Lung (tissue), 12 donors: ENCODE data around the gene CLIC4. TPM values are rescaled to one million over a fixed set of nuclear protein-coding genes. Genes with fewer than 3 reads are reported as not detected.

Experiments
- ATAC-seq: fragments of 200-7000 bp; cut with Tn5 transposase; one replicate; pipeline ENCODE4 v1.9.1; 2020; ENCODE audit warnings: moderate number of reproducible peaks; ENCODE audit not compliant: insufficient read depth, low FRiP score
- DNase-seq, 3 donors: peaks; one replicate each; pipeline ENCODE4 v3.0.0-alpha.2; 2013 to 2017
- H3K27ac ChIP-seq, 2 donors: one replicate each; pipeline ENCODE4 v1.5.1; 2013; ENCODE audit warnings: mild to moderate bottlenecking in 2 of 2, moderate library complexity in 2 of 2, control low read depth in 1 of 2, inconsistent platforms in 1 of 2, low read depth in 1 of 2, low read length in 1 of 2
- H3K27me3 ChIP-seq, 3 donors: one replicate each; pipeline ENCODE4 v1.5.1; 2013; ENCODE audit warnings: low read length in 2 of 3; ENCODE audit not compliant: control insufficient read depth in 3 of 3, insufficient read depth in 3 of 3
- H3K36me3 ChIP-seq, 4 donors: one replicate each; pipeline ENCODE4 v1.5.1; 2013; ENCODE audit warnings: low read length in 4 of 4, mild to moderate bottlenecking in 1 of 4, moderate library complexity in 1 of 4; ENCODE audit not compliant: control insufficient read depth in 4 of 4, insufficient read depth in 4 of 4
- H3K4me1 ChIP-seq, 5 donors: one replicate each; pipeline ENCODE4 v1.5.1; 2013; ENCODE audit warnings: low read length in 5 of 5, mild to moderate bottlenecking in 2 of 5, moderate library complexity in 1 of 5; ENCODE audit not compliant: control insufficient read depth in 5 of 5, insufficient read depth in 5 of 5
- H3K4me3 ChIP-seq: one replicate; pipeline ENCODE4 v1.5.1; 2013; ENCODE audit warnings: mild to moderate bottlenecking, control low read depth, moderate library complexity
- H3K9ac ChIP-seq, 2 donors: one replicate each; pipeline ENCODE4 v1.5.1; 2013; ENCODE audit warnings: low read length in 2 of 2, control low read depth in 1 of 2; ENCODE audit not compliant: insufficient read depth in 1 of 2
- H3K9me3 ChIP-seq, 4 donors: one replicate each; pipeline ENCODE4 v1.5.1; 2013; ENCODE audit warnings: low read length in 3 of 4, mild to moderate bottlenecking in 1 of 4, moderate library complexity in 1 of 4; ENCODE audit not compliant: control insufficient read depth in 4 of 4, insufficient read depth in 3 of 4
- WGBS, 2 donors: extraction: QIAGEN DNeasy Blood & Tissue Kit; methylation state at CpG; one replicate each; pipeline ENCODE4 v1.1.7; 2013; 5-methylcytosine and 5-hydroxymethylcytosine counted together
- polyA plus RNA-seq, 2 donors: library from polyadenylated mRNA; stranded (reverse); fragments of 200-250 nt; gene quantifications; one replicate each; pipeline ENCODE4 v1.2.1, GENCODE V29; 2013
- total RNA-seq, 2 donors: library from RNA; depleted of rRNA in 1 of 2; stranded (reverse); fragments of >200 nt in 1 of 2; gene quantifications; one replicate each; pipeline ENCODE4 v1.2.1, GENCODE V29; 2014 to 2021
- TF ChIP-seq, protein P1 (sequence below): IDR thresholded peaks from 2 replicates; pipeline ENCODE4 v1.5.1; 2012; ENCODE audit warnings: mild to moderate bottlenecking; ENCODE audit errors: control extremely low read depth, extremely low read depth
- donor health status: control.
- donor health status: control.
- donor health status: Bipolar disorder and iron deficiency.
- donor health status: healthy.
- donor health status: DM: yes; HTN: yes; CAD: no.

CLIC4 gene
- total and polyA plus RNA-seq, 4 donors, result 52.0 to 236 (median 166) TPM

GRCh38 chr1:24866211-24867083 is 121.2 kb downstream of the CLIC4 start:
- no peak overlapping the region for H3K27ac ChIP-seq
- no peaks in the 10 kb centered on the region for H3K36me3 ChIP-seq
- 83 to 89% methylated on average over 17 of the region's 17 CpGs for WGBS, 2 donors
- DNase-seq (no peak), ATAC-seq (no peak)
- H3K9me3 ChIP-seq, result no peaks in the 10 kb centered on the region
- H3K27me3 ChIP-seq, result peaks cover 0 to 2% (median 0%) of the 10 kb centered on the region in 3 donors
- H3K4me3 ChIP-seq, result no peak overlapping the region
- peaks cover 0 to 24% (median 11%) of the 10 kb centered on the region in 5 donors for H3K4me1 ChIP-seq
- no peak overlapping the region for H3K9ac ChIP-seq
- TF ChIP-seq, protein P1, sequence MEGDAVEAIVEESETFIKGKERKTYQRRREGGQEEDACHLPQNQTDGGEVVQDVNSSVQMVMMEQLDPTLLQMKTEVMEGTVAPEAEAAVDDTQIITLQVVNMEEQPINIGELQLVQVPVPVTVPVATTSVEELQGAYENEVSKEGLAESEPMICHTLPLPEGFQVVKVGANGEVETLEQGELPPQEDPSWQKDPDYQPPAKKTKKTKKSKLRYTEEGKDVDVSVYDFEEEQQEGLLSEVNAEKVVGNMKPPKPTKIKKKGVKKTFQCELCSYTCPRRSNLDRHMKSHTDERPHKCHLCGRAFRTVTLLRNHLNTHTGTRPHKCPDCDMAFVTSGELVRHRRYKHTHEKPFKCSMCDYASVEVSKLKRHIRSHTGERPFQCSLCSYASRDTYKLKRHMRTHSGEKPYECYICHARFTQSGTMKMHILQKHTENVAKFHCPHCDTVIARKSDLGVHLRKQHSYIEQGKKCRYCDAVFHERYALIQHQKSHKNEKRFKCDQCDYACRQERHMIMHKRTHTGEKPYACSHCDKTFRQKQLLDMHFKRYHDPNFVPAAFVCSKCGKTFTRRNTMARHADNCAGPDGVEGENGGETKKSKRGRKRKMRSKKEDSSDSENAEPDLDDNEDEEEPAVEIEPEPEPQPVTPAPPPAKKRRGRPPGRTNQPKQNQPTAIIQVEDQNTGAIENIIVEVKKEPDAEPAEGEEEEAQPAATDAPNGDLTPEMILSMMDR, result no peak

GRCh38 chr1:24867084-24867870 is 122.0 kb downstream of the CLIC4 start:
- H3K9ac ChIP-seq, result no peak overlapping the region
- no peak overlapping the region for H3K4me3 ChIP-seq
- TF ChIP-seq, protein P1, result no peak
- no peak overlapping the region for H3K27ac ChIP-seq
- no peaks in the 10 kb centered on the region for H3K36me3 ChIP-seq
- no peak for DNase-seq
- 82 to 85% methylated on average over 17 to 18 of the region's 18 CpGs for WGBS, 2 donors
- no peak for ATAC-seq
- H3K9me3 ChIP-seq, result no peaks in the 10 kb centered on the region
- peaks cover 0 to 17% (median 9%) of the 10 kb centered on the region in 5 donors for H3K4me1 ChIP-seq
- peaks cover 0 to 2% (median 0%) of the 10 kb centered on the region in 3 donors for H3K27me3 ChIP-seq

GRCh38 chr1:24868016-24868875 is 123.0 kb downstream of the CLIC4 start:
- DNase-seq (no peak), ATAC-seq (no peak)
- H3K9me3 ChIP-seq, result no peaks in the 10 kb centered on the region
- peaks cover 0 to 2% (median 0%) of the 10 kb centered on the region in 3 donors for H3K27me3 ChIP-seq
- no peak overlapping the region for H3K27ac ChIP-seq
- TF ChIP-seq, protein P1, result no peak
- peaks cover 0 to 11% (median 6%) of the 10 kb centered on the region in 5 donors for H3K4me1 ChIP-seq
- H3K9ac ChIP-seq, result no peak overlapping the region
- H3K4me3 ChIP-seq, result no peak overlapping the region
- 87% methylated on average over 22 of the region's 22 CpGs for WGBS, 2 donors
- no peaks in the 10 kb centered on the region for H3K36me3 ChIP-seq
